CD4-positive, alpha-beta T cell (primary cell): ENCODE results near the gene RNASE1. TPM values are rescaled to one million over a fixed set of nuclear protein-coding genes. Genes with fewer than 3 reads are reported as not detected.
"Not testable (repeated sequence)": the region's sequence is repeated elsewhere in the genome, so short reads cannot be mapped to it uniquely, and the experiment has no call there.

Experiments
- ATAC-seq: fragments of 200-7000 bp; cut with Tn5 transposase; one replicate; pipeline ENCODE4 v1.10.0; 2022; ENCODE audit warnings: mild to moderate bottlenecking; ENCODE audit not compliant: poor library complexity
- CTCF ChIA-PET: fragments of 350-600 bp; sonication (Branson Sonifier 250); formaldehyde crosslinking; loops from one replicate; lab custom pipeline; 2021; ENCODE audit warnings: antibody characterized with exemption, inconsistent platforms; lab: Charles Lee
- POLR2A ChIA-PET: fragments of 350-600 bp; sonication (Branson Sonifier 250); formaldehyde crosslinking; loops from one replicate; lab custom pipeline; 2021; ENCODE audit warnings: antibody characterized with exemption, inconsistent platforms; lab: Charles Lee
- DNase-seq, 14 experiments: peaks; one replicate each; pipeline ENCODE4 v3.0.0-alpha.2; 2013 to 2020; ENCODE audit warnings: mixed read lengths in 2 of 14
- H3K27ac ChIP-seq, 2 donors: one replicate each; pipeline versions ENCODE4 v1.5.1 to v1.7.0; 2013; ENCODE audit warnings: low read length in 2 of 2, low read depth in 1 of 2, mild to moderate bottlenecking in 1 of 2
- H3K27me3 ChIP-seq, 2 experiments: 1 replicate in 1 of 2; 2 replicates in 1 of 2; pipeline versions ENCODE4 v1.6.1 to v1.7.0; 2013; ENCODE audit warnings: low read length in 2 of 2, control low read depth in 1 of 2, mild to moderate bottlenecking in 1 of 2, moderate library complexity in 1 of 2; ENCODE audit not compliant: insufficient read depth in 2 of 2, control insufficient read depth in 1 of 2
- H3K36me3 ChIP-seq: one replicate; pipeline ENCODE4 v1.6.1; 2013; ENCODE audit warnings: low read length, control low read depth; ENCODE audit not compliant: insufficient read depth
- H3K4me1 ChIP-seq: one replicate; pipeline ENCODE4 v1.6.1; 2013; ENCODE audit warnings: low read length, control low read depth; ENCODE audit not compliant: insufficient read depth
- H3K4me3 ChIP-seq: one replicate; pipeline ENCODE4 v1.5.1; 2013; ENCODE audit warnings: mild to moderate bottlenecking, low read length, moderate library complexity
- H3K9me3 ChIP-seq, 2 experiments: 1 replicate in 1 of 2; 2 replicates in 1 of 2; pipeline versions ENCODE4 v1.6.1 to v1.7.0; 2013; ENCODE audit warnings: low read length in 2 of 2, mild to moderate bottlenecking in 2 of 2, control low read depth in 1 of 2, moderate library complexity in 1 of 2; ENCODE audit not compliant: control insufficient read depth in 1 of 2, insufficient read depth in 1 of 2
- H3K27ac Mint-ChIP-seq: one replicate; pipeline ENCODE4 v1.8.0; 2020; ENCODE audit warnings: mixed read lengths
- H3K27me3 Mint-ChIP-seq: one replicate; pipeline ENCODE4 v1.8.0; 2021; ENCODE audit warnings: mixed read lengths
- H3K36me3 Mint-ChIP-seq: one replicate; pipeline ENCODE4 v1.8.0; 2021; ENCODE audit warnings: low read depth, mixed read lengths
- H3K4me1 Mint-ChIP-seq: one replicate; pipeline ENCODE4 v1.8.0; 2021; ENCODE audit warnings: low read depth, mixed read lengths
- H3K4me3 Mint-ChIP-seq: one replicate; pipeline ENCODE4 v1.8.0; 2020; ENCODE audit warnings: mild to moderate bottlenecking, mixed read lengths
- H3K9me3 Mint-ChIP-seq: one replicate; pipeline ENCODE4 v1.8.0; 2020; ENCODE audit warnings: mixed read lengths
- CTCF ChIP-seq: fragments of 200-600 bp; IDR thresholded peaks from one replicate; pipeline ENCODE4 v1.8.0; 2022; ENCODE audit warnings: antibody characterized with exemption, mild to moderate bottlenecking
- intact Hi-C, 2 experiments: fragments of 100-400 bp; cut with DNase I in 1 of 2; cut with micrococcal nuclease in 1 of 2; formaldehyde crosslinking; loops; one replicate each; pipeline versions ENCODE4 v1.15.1 to v1.9.0; 2023 to 2025; cut with DNase I, micrococcal nuclease
- total RNA-seq, 174 experiments: library from RNA in 2 of 174; stranded (reverse) in 2 of 174; gene quantifications; one replicate each; pipeline ENCODE4 v1.2.3 and lab custom pipeline; 2021 to 2026

RNASE1 gene
- total RNA-seq, 2 experiments from 2014 or later = not detected

GRCh38 chr14:20760950-20761349 is 41.7 kb downstream of the RNASE1 start:
- no peaks in the 10 kb centered on the region for H3K4me1 Mint-ChIP-seq
- Histone ChIP-seq H3K36me3 (no peaks in the 10 kb centered on the region), H3K27ac (no peak overlapping the region), H3K27me3 (peaks cover 0 to 2% of the 10 kb centered on the region in 2 experiments), H3K4me3 (no peak overlapping the region), H3K9me3 (no peaks in the 10 kb centered on the region), H3K4me1 (no peaks in the 10 kb centered on the region)
- no peak overlapping the region for H3K27ac Mint-ChIP-seq
- no peaks in the 10 kb centered on the region for H3K27me3 Mint-ChIP-seq
- no peak for DNase-seq
- no peak for TF ChIP-seq CTCF
- H3K9me3 Mint-ChIP-seq = no peaks in the 10 kb centered on the region
- H3K36me3 Mint-ChIP-seq = no peaks in the 10 kb centered on the region
- no peak for ATAC-seq
- H3K4me3 Mint-ChIP-seq = no peak overlapping the region
- ChIA-PET POLR2A (interaction anchor here (1.1 kb wide), 1 partner anchor 21 kb away, joined by 3 read pairs; no protein-coding TSS in a partner anchor), CTCF (no interaction called here)
- intact Hi-C loops = no loop called here

- H3K27me3 Mint-ChIP-seq, ATAC-seq, H3K4me1 Mint-ChIP-seq, H3K27me3 ChIP-seq, H3K27ac Mint-ChIP-seq, POLR2A ChIA-PET, H3K4me3 Mint-ChIP-seq, H3K36me3 ChIP-seq, H3K4me3 ChIP-seq, H3K27ac ChIP-seq, DNase-seq, H3K36me3 Mint-ChIP-seq, H3K9me3 Mint-ChIP-seq, H3K4me1 ChIP-seq, H3K9me3 ChIP-seq: not testable (repeated sequence)
- intact Hi-C loops = loop anchor here in 1 of 2 experiments (2.0 to 5.0 kb wide), 2 partner anchors 95 to 113 kb away; no protein-coding TSS in a partner anchor
- CTCF ChIA-PET = interaction anchor here (2.8 kb wide), 1 partner anchor 114 kb away, joined by 8 read pairs; no protein-coding TSS in a partner anchor
Observed at GRCh38 chr14:20759465-20759864, 43.2 kb downstream of the RNASE1 start.

- ChIA-PET CTCF (interaction anchor here (2.8 kb wide), 1 partner anchor 115 kb away, joined by 8 read pairs; no protein-coding TSS in a partner anchor), POLR2A (no interaction called here)
- Mint-ChIP-seq H3K4me1 (no peaks in the 10 kb centered on the region), H3K4me3 (no peak overlapping the region), H3K27me3 (no peaks in the 10 kb centered on the region), H3K9me3 (no peaks in the 10 kb centered on the region), H3K36me3 (no peaks in the 10 kb centered on the region), H3K27ac (no peak overlapping the region)
- Histone ChIP-seq H3K4me3 (no peak overlapping the region), H3K9me3 (peaks cover 1 to 8% of the 10 kb centered on the region in 2 experiments), H3K36me3 (no peaks in the 10 kb centered on the region), H3K27me3 (peaks cover 0 to 4% of the 10 kb centered on the region in 2 experiments), H3K4me1 (no peaks in the 10 kb centered on the region), H3K27ac (no peak overlapping the region)
- DNase-seq = peak in 12 of 14 experiments; percentile 4 to 57 (median 22)
- intact Hi-C loops = loop anchor here in 1 of 2 experiments (2.0 to 5.0 kb wide), 2 partner anchors 97 to 114 kb away; no protein-coding TSS in a partner anchor
- ATAC-seq = no peak
- peak; percentile 39 for TF ChIP-seq CTCF
Observed at GRCh38 chr14:20757965-20758364, 44.7 kb downstream of the RNASE1 start.

GRCh38 chr14:20755037-20755436 is 47.6 kb downstream of the RNASE1 start:
- no peaks in the 10 kb centered on the region for H3K36me3 Mint-ChIP-seq
- H3K9me3 ChIP-seq = peaks cover 14 to 20% of the 10 kb centered on the region in 2 experiments
- ATAC-seq = no peak
- intact Hi-C loops = loop anchor here in 1 of 2 experiments (5.0 kb wide), 1 partner anchor 117 kb away; no protein-coding TSS in a partner anchor
- no peak overlapping the region for H3K4me3 ChIP-seq
- no peak for TF ChIP-seq CTCF
- peaks cover 8% of the 10 kb centered on the region for H3K9me3 Mint-ChIP-seq
- peaks cover 8% of the 10 kb centered on the region for H3K27me3 Mint-ChIP-seq
- peaks cover 0 to 7% of the 10 kb centered on the region in 2 experiments for H3K27me3 ChIP-seq
- H3K27ac ChIP-seq = no peak overlapping the region
- ChIA-PET POLR2A (no interaction called here), CTCF (no interaction called here)
- H3K27ac Mint-ChIP-seq = no peak overlapping the region
- H3K4me1 ChIP-seq = no peaks in the 10 kb centered on the region
- H3K4me1 Mint-ChIP-seq = no peaks in the 10 kb centered on the region
- no peak for DNase-seq
- H3K4me3 Mint-ChIP-seq = no peak overlapping the region
- no peaks in the 10 kb centered on the region for H3K36me3 ChIP-seq
